Measurements from ENCODE around the gene ARL6IP5.

The ARL6IP5 gene

DNA sequence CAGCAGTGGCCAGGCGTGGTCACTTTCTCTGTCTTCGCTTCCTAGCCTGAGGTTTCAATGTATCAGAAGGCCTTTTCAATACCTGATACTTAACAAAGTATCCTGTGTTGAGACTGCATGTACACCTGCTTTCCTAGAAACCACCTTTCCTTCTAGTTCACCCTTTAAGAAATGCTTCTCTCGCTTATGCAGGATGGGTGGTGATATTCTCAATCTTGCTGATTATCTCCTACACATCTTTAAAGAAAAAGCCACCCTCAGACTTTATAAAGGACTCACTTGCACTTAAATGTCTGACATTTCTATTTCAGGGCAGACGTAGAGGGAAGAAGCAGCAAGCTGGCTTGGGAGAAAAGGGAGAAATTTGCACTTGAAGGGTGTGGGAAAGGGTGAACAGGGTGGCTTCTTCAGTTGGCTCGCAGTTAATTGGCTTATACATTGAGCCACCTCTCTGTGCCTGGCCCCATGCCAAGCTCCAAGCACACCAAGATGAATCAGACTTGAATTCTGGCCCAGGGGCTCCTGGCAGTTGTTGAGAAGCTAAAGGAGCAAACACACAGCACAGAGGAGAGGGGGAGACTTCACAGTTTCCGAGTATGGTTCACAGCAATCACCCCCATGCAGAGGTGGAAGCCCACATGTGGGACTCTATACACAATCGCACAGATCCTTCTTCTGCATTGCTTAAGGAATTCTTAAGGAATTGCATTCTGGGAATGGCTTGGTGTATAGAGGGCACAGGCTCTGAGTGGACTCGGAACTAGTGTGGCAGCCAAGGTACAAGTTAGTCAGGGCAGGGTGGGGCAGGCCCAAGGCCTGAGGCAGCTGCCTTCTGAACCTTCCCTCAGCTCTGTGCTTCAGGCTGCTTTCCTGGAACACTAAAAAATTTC, 1.3 kb downstream of the ARL6IP5 start:
- DNase-seq (ENCODE audit: low read depth in 2 of 2), result peak; percentile 69 to 70

DNA sequence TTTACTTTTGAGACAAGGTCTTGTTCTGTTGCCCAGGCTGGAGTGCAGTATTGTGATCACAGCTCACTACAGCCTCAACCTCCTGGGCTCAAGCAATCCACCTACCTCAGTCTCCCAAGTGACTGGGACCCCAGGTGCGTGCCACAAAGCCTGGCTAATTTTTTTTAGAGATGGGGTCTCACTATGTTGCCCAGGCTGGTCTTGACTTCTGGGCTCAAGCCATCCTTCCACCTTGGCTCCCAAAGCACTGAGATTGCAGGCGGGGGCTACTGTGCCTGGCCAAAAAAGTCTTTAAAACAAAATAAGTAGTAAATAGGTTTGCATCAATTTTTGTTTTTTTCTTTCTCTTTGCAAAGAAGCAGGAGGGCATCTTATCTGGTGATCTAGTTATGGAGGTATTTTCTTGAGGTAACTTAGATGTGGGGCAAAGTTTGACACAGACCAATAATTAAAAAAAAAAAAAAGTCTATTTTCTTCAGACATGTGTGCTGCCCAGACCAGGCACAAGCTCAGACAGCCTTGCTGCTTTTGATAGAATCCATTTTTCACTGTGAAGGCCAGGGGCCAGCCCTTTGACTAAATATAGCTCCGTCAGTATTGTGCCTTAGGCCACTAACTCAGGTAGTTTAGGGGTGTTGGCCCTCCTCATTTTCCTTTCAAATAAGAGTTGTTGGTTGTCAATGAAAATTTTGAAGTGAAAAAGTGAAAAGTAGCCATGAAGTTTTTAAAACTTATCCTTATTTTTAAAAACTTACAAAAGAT, 2.5 kb downstream of the ARL6IP5 start:
- DNase-seq (ENCODE audit: low read depth in 2 of 2), result no peak

DNA sequence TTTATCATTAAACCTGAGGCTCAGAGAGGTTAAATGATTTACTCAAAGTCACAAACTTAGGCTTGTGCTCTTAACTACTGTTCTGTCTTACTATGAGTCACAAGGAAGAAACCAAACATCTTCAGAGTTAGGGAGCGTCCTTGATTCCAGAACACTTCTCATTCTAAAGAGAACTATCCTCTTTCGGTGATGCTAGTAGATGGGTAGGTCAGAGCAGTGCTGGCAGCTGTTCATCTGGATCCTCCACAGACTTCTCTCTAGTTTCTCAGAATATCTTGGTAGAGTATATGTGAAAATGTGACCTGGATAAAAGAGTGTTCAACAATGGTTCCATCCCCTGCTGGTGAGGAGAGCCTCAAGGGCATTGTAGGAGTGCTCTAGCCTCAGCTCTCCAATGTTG, 3.3 kb downstream of the ARL6IP5 start:
- DNase-seq (ENCODE audit: low read depth in 2 of 2), result no peak

DNA sequence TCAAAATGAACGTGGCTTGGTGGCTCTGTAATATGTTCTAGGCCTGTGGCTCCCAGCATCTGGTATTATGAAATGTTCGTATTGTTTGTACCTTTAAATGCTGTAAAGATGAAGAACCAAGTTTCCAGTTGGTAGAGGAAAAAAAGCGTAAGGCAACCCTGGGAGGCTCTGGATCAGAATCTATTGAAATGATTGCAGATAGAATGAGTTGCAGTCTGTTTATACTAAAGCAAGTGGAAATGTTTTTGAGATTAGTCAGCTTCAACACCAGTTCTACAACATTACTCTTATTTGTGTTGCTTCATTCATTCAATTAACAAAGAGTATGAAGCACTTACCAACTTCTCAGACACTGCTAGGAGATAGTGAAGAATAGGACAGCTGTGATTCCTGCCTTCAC, 5.3 kb downstream of the ARL6IP5 start:
- no peak for DNase-seq (ENCODE audit: low read depth in 2 of 2)

DNA sequence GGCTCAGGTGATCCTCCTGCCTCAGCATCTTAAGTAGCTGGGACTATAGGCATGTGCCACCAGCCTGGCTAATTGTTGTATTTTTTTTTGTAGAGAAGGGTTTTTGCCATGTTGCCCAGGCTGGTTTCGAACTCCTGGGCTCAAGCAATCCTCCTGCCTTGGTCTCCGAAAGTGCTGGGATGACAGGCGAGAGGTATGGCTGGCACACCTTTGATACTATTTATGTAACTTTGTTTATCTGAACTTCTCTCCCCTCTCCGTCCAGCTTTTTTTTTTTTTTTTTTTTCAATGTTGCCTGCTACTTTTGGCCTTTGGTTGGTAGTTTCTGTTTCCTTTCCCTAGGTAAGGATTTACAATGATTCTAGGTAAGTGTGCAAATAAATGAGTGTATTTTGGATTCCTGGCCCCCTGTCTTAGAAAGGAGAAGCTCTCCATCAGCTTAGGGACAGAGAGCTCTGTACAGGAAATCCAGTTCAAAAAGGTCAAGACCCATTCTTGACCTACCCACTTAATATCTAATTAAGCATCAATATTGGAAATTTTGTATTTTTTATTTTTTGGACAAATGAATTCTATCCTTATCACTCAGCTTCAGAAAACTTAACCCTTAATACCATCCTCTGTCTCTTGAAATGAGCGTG, 6.8 kb downstream of the ARL6IP5 start:
- no peak for DNase-seq (ENCODE audit: low read depth in 2 of 2)

DNA sequence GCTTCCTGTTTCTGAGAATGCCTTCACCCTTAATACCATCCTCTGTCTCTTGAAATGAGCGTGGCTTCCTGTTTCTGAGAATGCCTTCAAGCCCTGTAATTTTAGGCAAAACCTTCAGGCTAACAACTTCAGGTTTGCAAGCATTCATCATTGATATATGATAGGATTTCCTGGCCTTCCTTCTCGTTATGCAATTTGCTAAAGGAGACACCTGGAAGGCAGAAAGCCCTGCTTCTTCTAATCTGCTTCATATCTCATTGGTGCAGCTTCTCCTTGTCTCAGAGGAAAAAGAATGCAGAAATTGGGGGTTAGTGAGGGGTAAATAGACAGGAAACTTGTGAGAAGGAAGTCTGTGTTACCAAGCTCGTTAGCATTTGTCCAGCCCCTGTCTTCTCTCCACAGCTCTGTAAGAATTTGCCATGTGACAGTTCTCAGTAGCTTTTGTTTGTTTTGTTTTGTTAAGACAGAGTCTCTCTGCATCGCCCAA, 7.3 kb downstream of the ARL6IP5 start:
- no peak for DNase-seq (ENCODE audit: low read depth in 2 of 2)

DNA sequence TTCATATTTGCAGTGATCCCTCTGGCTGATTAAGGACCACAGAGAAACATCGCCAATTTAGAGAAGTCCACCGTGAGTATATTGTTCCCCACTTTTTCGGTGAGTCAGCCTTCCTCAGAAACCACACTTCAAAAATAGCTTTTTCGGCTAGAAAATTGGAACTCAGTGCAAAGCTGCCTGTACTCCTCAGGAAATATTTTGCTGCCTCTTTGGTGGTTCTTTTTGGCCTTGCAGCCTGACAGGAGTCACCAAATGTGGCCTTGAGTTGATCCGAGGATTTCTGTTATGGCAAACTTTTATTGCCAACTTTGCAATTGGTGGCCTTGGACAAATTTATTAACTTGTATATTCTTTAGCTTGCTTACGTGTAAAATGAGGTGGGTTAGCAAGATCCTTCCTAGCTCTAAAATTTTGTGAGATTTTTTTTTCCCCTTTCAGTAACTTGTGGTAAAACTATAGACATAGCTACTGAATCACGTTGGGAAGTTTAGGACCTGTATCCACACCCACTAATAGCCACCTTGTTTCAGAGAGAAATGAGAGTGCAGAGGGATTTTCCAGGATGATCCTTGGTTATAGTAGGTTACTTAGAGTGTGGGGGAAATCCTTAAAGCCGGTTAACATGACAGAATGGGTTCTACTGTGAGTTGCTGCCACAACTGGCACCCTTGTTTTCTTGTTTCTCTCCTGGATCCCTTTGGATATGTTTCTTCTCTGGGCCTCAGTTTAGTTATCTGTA, 9.9 kb downstream of the ARL6IP5 start:
- DNase-seq (ENCODE audit: low read depth in 2 of 2), result no peak

DNA sequence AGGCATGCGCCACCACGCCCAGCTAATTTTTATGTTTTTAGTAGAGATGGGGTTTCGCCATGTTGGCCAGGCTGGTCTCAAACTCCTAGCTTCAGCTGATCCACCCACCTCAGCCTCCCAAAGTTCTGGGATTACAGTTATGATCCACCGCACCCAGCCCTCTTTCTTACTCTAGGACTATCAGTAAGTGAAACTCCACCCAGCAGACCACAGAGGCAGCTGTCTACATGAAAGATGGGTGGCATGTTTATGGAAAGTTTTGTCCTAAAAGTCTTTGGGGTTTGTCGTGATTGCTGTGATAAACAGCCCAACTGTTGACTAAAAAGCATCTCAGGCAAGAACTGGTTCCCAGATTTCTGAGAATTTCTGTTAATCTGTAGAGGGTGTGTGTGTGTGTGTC, 10.9 kb downstream of the ARL6IP5 start:
- no peak for DNase-seq (ENCODE audit: low read depth in 2 of 2)

DNA sequence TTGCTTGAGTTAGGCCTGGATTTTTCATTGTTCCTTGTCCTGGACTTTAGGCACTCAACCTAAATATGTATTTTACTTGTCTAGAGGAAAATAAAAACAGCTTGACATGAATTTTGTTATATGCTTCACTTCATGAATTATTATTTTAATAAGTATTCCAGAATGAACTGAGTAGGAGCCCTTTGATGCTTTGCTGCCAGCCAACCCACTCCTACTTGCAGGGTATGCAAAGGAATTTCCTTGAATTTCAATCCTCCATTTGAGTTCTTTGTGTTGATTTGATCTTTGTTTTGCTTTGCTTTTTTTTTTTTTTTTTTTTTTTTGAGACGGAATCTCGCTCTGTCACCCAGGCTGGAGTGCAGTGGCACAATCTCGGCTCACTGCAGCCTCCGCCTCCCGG, 11.6 kb downstream of the ARL6IP5 start:
- no peak for DNase-seq (ENCODE audit: low read depth in 2 of 2)

DNA sequence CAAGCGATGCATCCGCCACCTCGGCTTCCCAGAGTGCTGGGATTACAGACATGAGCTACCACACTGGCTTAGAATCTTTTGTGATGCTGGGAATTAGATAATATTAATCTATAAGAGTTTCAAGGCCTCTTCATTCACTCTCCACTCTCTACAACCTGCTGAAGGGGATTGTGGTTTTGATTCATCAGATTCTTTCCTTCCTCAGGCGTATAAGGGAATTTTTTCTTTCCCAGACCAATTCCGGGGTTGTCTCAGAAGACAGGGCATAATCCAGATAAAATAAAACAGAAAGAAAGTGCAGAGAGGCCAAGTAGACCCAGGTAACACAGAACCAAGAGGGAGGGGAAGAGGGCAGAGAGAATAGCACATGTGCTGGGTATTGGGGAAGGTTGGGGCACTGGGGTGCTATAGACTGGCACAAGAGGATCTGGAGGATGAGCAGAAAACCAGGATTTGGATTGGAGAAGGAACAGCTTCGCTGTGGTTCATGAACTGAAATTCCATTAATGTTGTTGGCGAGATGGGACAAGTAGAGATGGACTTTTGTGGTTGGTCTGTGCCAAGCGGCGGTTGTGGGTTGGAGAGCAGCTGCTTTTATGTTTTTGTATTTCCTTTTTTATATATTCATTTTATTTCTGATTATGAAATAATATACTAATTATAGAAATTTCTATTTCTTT, 12.8 kb downstream of the ARL6IP5 start:
- DNase-seq (ENCODE audit: low read depth in 2 of 2), result no peak

DNA sequence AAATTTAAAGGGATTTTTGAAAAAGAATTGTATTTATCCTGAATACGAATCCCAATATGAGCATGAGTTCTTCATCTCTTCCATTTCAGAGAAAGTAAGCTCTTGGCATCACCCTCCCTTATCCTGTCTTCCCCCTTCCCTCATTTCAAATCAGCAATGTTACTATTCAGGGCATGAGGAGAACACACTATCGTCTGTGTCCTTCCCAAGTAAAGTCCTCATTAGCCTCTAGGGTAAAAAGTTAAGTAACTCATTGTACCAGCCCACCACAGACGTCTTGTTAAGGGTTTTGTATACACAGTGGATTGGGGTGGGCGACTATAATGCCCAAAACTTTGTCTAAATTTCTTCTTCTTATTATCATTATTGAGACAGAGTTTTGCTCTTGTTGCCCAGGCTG, 14.8 kb downstream of the ARL6IP5 start:
- DNase-seq (ENCODE audit: low read depth in 2 of 2), result no peak

DNA sequence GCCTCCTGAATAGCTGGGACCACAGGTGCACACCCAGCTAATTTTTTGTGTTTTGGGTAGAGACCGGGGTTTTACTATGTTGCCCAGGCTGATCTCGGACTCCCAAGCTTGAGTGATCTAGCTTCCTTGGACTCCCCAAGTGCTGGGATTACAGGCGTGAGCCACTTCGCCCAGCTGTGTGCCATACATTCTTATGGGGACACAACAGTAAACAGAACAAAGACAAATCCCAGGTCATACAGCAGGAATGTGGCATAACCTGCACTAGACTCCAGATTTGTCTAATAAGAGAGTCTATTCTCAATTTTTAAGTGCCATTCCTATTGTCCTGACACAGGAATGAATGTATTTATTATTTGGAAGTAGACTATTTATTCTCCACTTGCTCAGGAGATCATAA, 17.6 kb downstream of the ARL6IP5 start:
- no peak for DNase-seq (ENCODE audit: low read depth in 2 of 2)

DNA sequence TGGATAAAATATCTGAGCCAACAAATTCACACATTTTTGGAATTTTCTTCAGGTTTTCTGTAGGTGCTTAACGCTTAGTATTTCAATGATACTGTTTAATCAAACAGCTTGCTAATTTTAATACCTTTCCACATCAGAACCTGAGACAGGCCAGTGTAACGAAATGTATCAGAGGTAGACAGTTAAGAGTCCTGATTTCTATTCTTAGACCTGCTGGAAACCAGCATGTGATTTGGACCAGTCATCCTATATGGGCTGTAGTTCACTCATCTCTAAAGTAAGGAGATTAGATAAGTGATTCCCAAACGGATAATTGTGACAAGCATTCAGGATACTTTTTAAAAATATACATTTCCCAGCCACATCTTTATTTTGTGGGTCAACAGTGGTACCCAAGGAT, 18.4 kb downstream of the ARL6IP5 start:
- DNase-seq (ENCODE audit: low read depth in 2 of 2), result no peak

DNA sequence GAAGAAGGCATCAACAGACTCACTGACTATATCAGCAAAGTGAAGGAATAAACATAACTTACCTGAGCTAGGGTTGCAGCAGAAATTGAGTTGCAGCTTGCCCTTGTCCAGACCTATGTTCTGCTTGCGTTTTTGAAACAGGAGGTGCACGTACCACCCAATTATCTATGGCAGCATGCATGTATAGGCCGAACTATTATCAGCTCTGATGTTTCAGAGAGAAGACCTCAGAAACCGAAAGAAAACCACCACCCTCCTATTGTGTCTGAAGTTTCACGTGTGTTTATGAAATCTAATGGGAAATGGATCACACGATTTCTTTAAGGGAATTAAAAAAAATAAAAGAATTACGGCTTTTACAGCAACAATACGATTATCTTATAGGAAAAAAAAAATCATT, 19.8 kb downstream of the ARL6IP5 start:
- no peak for DNase-seq (ENCODE audit: low read depth in 2 of 2)

DNA sequence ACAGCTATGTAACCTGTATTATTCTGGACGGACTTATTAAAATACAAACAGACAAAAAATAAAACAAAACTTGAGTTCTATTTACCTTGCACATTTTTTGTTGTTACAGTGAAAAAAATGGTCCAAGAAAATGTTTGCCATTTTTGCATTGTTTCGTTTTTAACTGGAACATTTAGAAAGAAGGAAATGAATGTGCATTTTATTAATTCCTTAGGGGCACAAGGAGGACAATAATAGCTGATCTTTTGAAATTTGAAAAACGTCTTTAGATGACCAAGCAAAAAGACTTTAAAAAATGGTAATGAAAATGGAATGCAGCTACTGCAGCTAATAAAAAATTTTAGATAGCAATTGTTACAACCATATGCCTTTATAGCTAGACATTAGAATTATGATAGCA, 20.6 kb downstream of the ARL6IP5 start:
- no peak for DNase-seq (ENCODE audit: low read depth in 2 of 2)

DNA sequence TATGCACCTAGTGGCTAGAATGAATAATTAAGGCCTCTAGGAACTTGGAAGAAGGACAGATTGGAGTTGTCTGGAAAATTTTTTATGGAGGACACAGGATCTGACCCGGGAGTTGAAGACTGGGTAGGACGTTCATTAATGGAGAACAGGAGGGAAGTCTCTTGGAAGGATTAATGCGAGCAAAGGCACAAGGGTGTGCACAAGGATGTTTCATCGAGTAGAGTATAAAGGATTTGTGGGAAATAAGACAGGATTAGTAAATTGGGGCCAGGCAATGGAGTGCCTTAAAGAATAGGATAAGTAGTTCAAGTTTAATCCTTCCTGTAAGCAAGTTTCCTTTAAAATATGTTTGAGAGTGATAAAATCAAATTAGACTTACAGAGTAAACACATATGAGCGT, 23.1 kb downstream of the ARL6IP5 start:
- DNase-seq (ENCODE audit: low read depth in 2 of 2), result no peak

DNA sequence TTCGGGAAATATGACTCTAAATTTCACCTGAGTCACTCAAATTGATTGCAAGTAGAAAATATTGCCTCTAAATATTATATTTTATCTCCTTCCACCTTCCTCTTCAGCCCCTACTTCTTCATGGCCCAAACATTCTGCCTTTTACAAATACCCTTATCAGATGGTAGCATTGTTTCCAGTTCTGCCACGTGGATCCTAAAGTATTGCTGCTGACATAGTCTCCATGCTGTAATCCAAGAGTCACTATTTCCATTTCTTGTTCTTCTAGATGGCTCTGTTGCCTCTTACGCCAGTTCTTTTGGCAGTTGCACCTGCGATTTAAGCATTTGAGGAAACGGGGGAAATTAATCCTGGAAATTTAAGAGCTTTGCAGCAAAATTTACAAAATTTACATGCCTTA, 24.1 kb downstream of the ARL6IP5 start:
- DNase-seq (ENCODE audit: low read depth in 2 of 2), result no peak

DNA sequence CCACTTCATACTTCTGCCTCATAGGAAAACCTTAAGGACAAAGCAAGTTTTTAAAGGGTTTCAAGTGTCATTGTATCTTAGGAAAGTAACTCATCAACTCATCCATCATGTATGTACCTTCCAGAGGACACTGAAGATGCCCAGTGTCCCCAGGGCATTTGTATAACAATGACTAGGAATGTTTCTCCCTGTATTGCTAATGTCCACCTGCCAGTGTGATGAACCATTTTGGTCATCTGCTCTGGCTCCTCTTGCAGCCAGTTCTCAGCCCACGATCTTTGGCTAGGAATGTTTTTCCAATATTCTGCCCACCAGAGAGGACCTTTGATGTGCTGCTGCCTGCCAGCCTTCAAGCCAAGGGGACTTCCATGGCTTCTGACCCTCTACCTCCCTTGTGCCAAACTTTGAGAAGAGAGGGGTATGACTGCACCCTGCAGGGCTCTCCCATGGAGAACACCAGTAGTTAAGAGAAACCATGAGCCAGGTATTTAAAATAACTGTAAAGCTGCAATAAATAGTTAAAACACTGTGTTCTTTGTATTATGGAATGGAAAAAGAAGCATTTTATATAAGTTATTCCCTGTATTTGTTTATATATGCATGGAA, 26.3 kb downstream of the ARL6IP5 start:
- DNase-seq (ENCODE audit: low read depth in 2 of 2), result no peak

DNA sequence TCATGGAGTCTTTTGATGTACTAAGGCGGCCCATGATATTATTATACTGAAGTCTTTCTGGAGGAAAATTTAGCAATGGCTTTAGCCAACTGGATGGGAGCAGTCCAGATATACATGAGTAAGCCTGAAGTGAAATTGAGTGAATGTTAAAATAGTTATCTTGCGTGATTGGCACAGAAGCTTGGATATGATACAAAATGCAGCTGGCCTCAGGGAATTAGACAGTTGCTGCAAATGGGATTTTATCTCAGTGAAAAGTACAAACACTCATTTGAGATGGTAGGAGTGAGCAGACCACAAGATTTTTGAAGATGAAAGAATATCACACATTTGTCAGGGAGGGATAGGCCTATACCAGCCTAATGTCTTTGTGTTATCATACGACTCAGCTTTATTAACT, 28.8 kb downstream of the ARL6IP5 start:
- DNase-seq (ENCODE audit: low read depth in 2 of 2), result no peak

DNA sequence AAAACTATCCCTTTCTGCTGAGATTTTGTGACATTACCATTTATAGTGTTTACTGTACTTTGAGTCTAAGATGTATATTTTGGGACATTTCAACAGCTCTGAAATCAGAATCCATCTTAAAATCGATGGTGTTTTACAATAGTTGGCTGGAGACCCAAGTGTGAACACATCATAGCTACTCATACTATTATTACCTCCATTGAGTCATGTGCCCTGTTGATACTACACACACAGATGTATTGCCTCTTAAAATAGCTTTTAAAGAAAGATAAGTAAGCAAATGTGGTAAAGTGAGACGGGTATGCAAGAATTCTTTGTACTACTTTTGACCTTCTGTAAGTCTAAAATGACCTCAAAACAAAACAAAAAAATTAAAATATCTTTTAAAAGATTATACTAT, 31.0 kb downstream of the ARL6IP5 start:
- no peak for DNase-seq (ENCODE audit: low read depth in 2 of 2)

DNA sequence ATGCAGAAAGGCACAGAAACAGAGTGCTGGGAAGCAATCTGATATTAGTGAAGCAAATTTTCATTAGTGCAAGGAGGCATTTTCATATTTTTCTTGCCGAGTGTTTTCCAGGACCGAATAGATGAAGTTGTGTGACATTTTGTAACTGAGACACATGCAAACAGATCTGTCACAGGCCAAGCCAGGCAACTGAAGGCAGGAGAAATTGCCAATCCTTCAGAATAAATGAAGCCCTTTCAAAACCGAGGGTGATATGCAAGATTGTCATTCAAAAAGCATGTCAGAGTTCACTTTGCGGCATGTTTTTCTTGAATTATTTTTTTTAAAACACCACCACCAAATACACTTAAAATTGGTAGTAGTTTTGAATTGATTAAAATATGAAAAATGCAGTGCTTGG, 31.4 kb downstream of the ARL6IP5 start:
- no peak for DNase-seq (ENCODE audit: low read depth in 2 of 2)
